ENCODE data around the gene FMNL3.
"Not testable (repeated sequence)": the region's sequence is repeated elsewhere in the genome, so short reads cannot be mapped to it uniquely, and the experiment has no call there.

Gene FMNL3

DNA sequence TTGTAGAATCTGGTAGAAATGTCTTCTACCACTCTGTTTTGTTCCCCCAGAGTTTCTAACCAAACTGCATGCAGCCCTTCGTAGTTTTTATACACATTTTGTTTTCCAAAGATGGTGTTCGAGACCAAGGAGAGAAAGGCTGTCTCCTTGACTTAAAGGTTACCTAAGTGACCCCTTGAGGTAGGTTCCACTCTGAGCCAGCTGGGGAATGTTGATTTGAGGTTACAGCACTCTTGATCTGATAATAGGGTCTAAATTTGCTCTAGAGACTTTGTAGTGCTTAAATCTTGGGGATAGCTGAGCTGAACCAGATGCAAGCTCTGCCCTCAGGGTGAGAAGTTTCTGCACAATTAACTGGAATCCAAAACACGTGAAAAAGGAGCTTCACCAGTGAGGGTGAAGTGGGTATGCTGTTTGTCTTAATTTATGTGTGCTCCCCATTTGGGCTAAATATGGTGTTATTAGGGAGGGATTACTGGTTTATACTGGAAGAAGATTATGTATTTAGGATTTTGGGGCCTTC lies 37.2 kb upstream of the FMNL3 start:
- no peak for TF ChIP-seq CTCF (conservative IDR thresholded peaks at IDR 0.05; ENCODE audit: low read depth, low read length)
- no peak overlapping the region for H3K4me3 ChIP-seq (ENCODE audit: low read depth, low read length)
- no peak for DNase-seq (ENCODE audit: low read depth)

- DNase-seq (ENCODE audit: low read depth): peak; percentile 85
- TF ChIP-seq CTCF (conservative IDR thresholded peaks at IDR 0.05; ENCODE audit: low read depth, low read length): no peak
- peak overlapping the region; percentile 76 for H3K4me3 ChIP-seq (ENCODE audit: low read depth, low read length)
Observed at GRCh38 chr12:49741882-49742620, 34.8 kb upstream of the FMNL3 start.

- peak; percentile 93 for TF ChIP-seq CTCF (conservative IDR thresholded peaks at IDR 0.05; ENCODE audit: low read depth, low read length)
- peak; percentile 100 for DNase-seq (ENCODE audit: low read depth)
- H3K4me3 ChIP-seq (ENCODE audit: low read depth, low read length): peak within 1 kb of the TSS; percentile 76
Observed at GRCh38 chr12:49740930-49741881, 34.0 kb upstream of the FMNL3 start, which contains the start of gene TMBIM6. TSS of gene TMBIM6 (plus strand) at chr12:49741557. CDS start at chr12:49752494, 10,937 bp downstream.

DNA sequence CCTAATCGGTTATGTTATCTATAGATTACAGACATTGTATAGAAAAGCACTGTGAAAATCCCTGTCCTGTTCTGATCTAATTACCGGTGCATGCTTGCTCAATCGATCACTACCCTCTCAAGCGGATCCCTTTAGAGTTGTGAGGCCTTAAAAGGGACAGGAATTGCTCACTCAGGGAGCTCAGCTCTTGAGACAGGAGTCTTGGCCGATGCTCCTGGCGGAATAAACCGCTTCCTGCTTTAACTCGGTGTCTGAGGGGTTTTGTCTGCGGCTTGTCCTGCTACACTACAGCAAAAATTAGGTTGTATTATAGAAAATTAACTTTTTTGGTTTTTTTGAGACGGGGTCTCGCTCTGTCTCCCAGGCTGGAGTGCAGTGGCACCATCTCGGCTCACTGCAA lies 33.1 kb upstream of the FMNL3 start:
- H3K4me3 ChIP-seq (ENCODE audit: low read depth, low read length); DNase-seq (ENCODE audit: low read depth): not testable (repeated sequence)

GRCh38 chr12:49738721-49739120 lies 31.5 kb upstream of the FMNL3 start:
- not testable (repeated sequence) for H3K4me3 ChIP-seq (ENCODE audit: low read depth, low read length); DNase-seq (ENCODE audit: low read depth)

DNA sequence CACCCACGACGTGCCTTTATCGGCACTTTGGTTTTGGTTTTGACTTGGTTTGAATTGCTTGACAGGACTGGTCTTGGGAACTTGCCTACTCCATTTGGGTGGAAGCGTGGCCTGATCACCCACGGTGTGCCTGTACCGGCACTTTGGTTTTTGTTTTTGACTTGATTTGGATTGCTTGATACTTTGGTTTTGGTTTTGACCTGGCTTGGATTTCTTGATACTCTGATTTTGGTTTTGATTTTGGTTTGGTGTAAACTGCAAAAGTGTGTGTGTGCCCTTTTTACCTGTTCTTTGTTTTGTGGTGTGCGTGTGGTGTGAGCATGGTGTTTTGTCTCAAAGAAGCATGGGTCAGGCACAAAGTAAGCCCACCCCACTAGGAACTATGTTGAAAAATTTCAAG lies 27.7 kb upstream of the FMNL3 start:
- not testable (repeated sequence) for DNase-seq (ENCODE audit: low read depth); H3K4me3 ChIP-seq (ENCODE audit: low read depth, low read length)

DNA sequence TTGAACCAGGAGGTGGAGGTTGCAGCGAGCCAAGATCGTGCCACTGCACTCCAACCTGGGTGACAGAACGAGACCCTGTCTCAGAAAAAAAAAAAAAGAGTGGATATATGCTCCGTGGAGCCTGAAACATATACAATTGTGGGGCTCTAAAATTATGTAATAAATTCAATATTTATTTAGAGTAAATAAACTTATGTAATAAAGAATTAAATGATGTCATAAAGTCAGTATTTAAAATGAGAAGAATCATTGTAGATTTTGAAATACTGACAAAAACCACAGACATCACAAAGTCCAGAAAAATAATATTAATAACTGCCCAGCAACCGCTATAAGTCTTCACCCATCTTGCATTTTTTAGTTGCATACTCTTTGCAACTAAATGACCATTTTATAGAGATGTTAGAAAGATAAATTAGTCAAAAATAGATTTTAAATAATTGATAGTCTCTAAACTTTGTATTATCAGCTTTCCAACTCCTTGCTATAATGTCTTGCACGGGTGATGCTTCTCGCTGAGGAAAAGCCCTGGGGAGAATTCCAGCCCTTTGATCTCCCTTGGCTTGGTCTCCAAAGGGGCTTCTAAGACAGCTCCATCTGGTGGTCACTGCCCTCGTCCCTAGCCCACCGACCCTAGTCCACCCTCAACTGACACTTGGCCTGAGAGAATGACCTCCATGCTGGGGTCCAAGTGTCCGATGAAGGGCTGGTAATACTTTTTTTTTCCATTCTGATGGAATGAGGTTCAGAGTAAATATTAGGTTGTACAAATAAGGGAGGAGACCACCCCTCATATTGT lies 26.2 kb upstream of the FMNL3 start:
- H3K4me3 ChIP-seq (ENCODE audit: low read depth, low read length): no peak overlapping the region
- no peak for DNase-seq (ENCODE audit: low read depth)
- no peak for TF ChIP-seq CTCF (conservative IDR thresholded peaks at IDR 0.05; ENCODE audit: low read depth, low read length)

DNA sequence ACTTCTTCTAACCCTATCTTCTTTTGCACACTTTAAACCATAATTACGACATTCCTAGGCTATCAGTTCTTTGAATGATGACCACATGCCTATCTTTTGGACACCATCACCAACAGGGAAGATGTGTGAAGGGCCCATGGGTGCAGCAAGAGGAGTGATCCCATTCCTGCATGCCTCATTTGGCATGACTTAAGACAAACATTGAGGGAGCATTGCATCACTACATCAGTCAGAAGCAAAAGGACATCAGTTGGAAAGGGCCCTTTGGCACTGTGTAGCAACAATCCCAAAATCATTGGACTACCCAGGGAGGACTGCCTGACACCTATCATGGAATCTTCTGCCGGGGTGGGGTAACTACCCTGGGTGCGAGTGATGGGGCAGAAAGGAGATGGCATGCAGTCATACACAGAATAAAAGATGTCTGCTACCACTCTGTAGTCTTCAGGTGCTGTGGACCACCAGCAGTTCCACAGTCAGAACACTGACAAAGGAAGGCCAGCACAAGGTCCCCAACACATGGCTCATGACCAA lies 23.4 kb upstream of the FMNL3 start:
- no peak overlapping the region for H3K4me3 ChIP-seq (ENCODE audit: low read depth, low read length)
- DNase-seq (ENCODE audit: low read depth): no peak
- TF ChIP-seq CTCF (conservative IDR thresholded peaks at IDR 0.05; ENCODE audit: low read depth, low read length): no peak
